Measurements from ENCODE around the gene OTOA. TPM values are rescaled to one million over a fixed set of nuclear protein-coding genes. Genes with fewer than 3 reads are reported as not detected.

Gene OTOA
- total and polyA plus RNA-seq, 2 donors (not counting 3 experiments of a cell fraction or from before 2014, with no cell fraction given), result 0.22 TPM; not detected in 1

DNA sequence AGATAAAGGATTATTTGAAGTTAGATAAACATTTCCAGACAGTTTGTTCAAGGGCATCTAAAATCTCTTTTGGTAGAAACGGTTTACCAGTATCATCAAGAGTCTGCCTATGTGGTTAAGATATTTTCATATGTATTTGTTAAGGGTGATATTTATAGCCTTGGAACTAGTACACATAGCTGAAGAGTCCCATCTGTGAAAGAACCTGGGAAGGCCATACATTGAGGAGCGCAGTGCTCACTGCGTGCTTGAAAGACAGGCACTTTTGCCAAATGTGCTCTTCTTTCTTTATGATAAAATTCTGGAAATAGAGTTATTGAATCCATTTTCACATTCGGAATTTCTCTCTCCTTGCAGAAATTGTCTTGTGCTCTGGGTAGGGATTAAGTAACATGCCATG is 19.1 kb upstream of the OTOA start:
- no peak overlapping the region for H3K9ac ChIP-seq (replicated peaks; ENCODE audit: extremely low read depth, insufficient read depth, low read length)
- FAIRE-seq (no peak), DNase-seq (ENCODE audit: low read depth, low spot score) (no peak)
- H3K4me3 ChIP-seq (replicated peaks in 1 of 3; ENCODE audit: insufficient read depth in 1 of 3, low read depth in 1 of 3, low read length in 3 of 3), result no peak overlapping the region
- ChIA-PET POLR2A (no interaction called here), CTCF (interaction anchor here (1.3 to 2.2 kb wide), 3 partner anchors 13 to 63 kb away, joined by 3 to 8 read pairs (median 5); no protein-coding TSS in a partner anchor)
- intact Hi-C loops (cut with micrococcal nuclease) (loop anchor here (5.0 kb wide), 1 partner anchor 47 kb away; the partner anchor contains the start of gene METTL9), dilution Hi-C loops (cut with MboI; ENCODE audit: extremely low pct_ligation_motif_present, low sequenced_read_pairs) (no loop called here)
- H2AFZ ChIP-seq (ENCODE audit: low read depth, low read length), result no peak overlapping the region
- no peaks in the 10 kb centered on the region for H3K9me1 ChIP-seq (replicated peaks; ENCODE audit: control insufficient read depth, extremely low read depth, insufficient read depth, low read length)
- H3K4me2 ChIP-seq (ENCODE audit: insufficient read depth, low read length), result no peak overlapping the region
- H3K27me3 ChIP-seq (ENCODE audit: control insufficient read depth in 2 of 2, insufficient read depth in 2 of 2, low read length in 2 of 2), result no peaks in the 10 kb centered on the region
- H3K27ac ChIP-seq (ENCODE audit: insufficient read depth, low read depth, low read length), result no peak overlapping the region
- H3K79me2 ChIP-seq (ENCODE audit: control insufficient read depth, insufficient read depth, low read length), result peaks cover 19% of the 10 kb centered on the region
- H3K36me3 ChIP-seq (ENCODE audit: control insufficient read depth in 2 of 2, extremely low read depth in 1 of 2, insufficient read depth in 2 of 2, low read length in 2 of 2), result no peaks in the 10 kb centered on the region
- peaks cover 11% of the 10 kb centered on the region for H3K4me1 ChIP-seq (ENCODE audit: control insufficient read depth, extremely low read depth, insufficient read depth, low read length)
- no peaks in the 10 kb centered on the region for H3K9me3 ChIP-seq (replicated peaks; ENCODE audit: control insufficient read depth, insufficient read depth, low read length)
- TF ChIP-seq FOS (IDR thresholded peaks at IDR 0.05; ENCODE audit: borderline replicate concordance, insufficient read depth, low read length) (no peak), EZH2 (IDR thresholded peaks at IDR 0.05; ENCODE audit: borderline replicate concordance, low read depth, low read length, severe bottlenecking) (no peak), POLR2AphosphoS5 (IDR thresholded peaks at IDR 0.05; ENCODE audit: insufficient read depth, low read depth, low read length) (no peak), POLR2A (IDR thresholded peaks at IDR 0.05; ENCODE audit: low read depth, low read length) (no peak), JUN (IDR thresholded peaks at IDR 0.05; ENCODE audit: borderline replicate concordance, insufficient read depth, insufficient read length, low read depth) (no peak), GATA2 (IDR thresholded peaks at IDR 0.05; ENCODE audit: insufficient read depth, insufficient read length, low read depth, low read length) (no peak), MYC (IDR thresholded peaks at IDR 0.05; ENCODE audit: low read depth, low read length) (no peak)
- TF ChIP-seq, protein P1, sequence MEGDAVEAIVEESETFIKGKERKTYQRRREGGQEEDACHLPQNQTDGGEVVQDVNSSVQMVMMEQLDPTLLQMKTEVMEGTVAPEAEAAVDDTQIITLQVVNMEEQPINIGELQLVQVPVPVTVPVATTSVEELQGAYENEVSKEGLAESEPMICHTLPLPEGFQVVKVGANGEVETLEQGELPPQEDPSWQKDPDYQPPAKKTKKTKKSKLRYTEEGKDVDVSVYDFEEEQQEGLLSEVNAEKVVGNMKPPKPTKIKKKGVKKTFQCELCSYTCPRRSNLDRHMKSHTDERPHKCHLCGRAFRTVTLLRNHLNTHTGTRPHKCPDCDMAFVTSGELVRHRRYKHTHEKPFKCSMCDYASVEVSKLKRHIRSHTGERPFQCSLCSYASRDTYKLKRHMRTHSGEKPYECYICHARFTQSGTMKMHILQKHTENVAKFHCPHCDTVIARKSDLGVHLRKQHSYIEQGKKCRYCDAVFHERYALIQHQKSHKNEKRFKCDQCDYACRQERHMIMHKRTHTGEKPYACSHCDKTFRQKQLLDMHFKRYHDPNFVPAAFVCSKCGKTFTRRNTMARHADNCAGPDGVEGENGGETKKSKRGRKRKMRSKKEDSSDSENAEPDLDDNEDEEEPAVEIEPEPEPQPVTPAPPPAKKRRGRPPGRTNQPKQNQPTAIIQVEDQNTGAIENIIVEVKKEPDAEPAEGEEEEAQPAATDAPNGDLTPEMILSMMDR (IDR thresholded peaks at IDR 0.05; ENCODE audit: extremely low read depth in 1 of 2, insufficient read depth in 1 of 2, low read depth in 1 of 2, low read length in 2 of 2), result no peak
- TF ChIP-seq, protein P2, sequence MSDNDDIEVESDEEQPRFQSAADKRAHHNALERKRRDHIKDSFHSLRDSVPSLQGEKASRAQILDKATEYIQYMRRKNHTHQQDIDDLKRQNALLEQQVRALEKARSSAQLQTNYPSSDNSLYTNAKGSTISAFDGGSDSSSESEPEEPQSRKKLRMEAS (IDR thresholded peaks at IDR 0.05; ENCODE audit: insufficient read depth, insufficient read length), result no peak
- BruUV-seq (replicated peaks), result no TSS peak
- peaks cover 3% of the 10 kb centered on the region for H4K20me1 ChIP-seq (replicated peaks; ENCODE audit: control insufficient read depth, extremely low read depth, insufficient read depth, low read length)

Data from endothelial cell of umbilical vein (primary cell).